Activated CD4-positive, alpha-beta memory T cell treated with anti-CD3 and anti-CD28 coated beads for 36 hours (primary cell): ENCODE data around the gene IFT81. TPM values are rescaled to one million over a fixed set of nuclear protein-coding genes. Genes with fewer than 3 reads are reported as not detected.
"Not testable (repeated sequence)": the region's sequence is repeated elsewhere in the genome, so short reads cannot be mapped to it uniquely, and the experiment has no call there.

ENCODE experiments used
- CTCF ChIA-PET: fragments of 350-600 bp; sonication (Branson Sonifier 250); formaldehyde crosslinking; loops from one replicate; lab custom pipeline; 2021; ENCODE audit warnings: antibody characterized with exemption, inconsistent platforms; lab: Charles Lee
- POLR2A ChIA-PET: fragments of 350-600 bp; sonication (Branson Sonifier 250); formaldehyde crosslinking; loops from one replicate; lab custom pipeline; 2021; ENCODE audit warnings: antibody characterized with exemption; lab: Charles Lee
- DNase-seq: peaks from one replicate; pipeline ENCODE4 v3.0.0-alpha.2; 2020
- H3K27ac Mint-ChIP-seq: one replicate; pipeline ENCODE4 v1.8.0; 2021; ENCODE audit warnings: mixed read lengths
- H3K27me3 Mint-ChIP-seq: one replicate; pipeline ENCODE4 v1.8.0; 2021; ENCODE audit warnings: mixed read lengths
- H3K36me3 Mint-ChIP-seq: one replicate; pipeline ENCODE4 v1.8.0; 2021; ENCODE audit warnings: mixed read lengths
- H3K4me1 Mint-ChIP-seq: one replicate; pipeline ENCODE4 v1.8.0; 2021; ENCODE audit warnings: low read depth, mixed read lengths
- H3K4me3 Mint-ChIP-seq: one replicate; pipeline ENCODE4 v1.8.0; 2021; ENCODE audit warnings: mild to moderate bottlenecking, mixed read lengths
- H3K9me3 Mint-ChIP-seq: one replicate; pipeline ENCODE4 v1.8.0; 2021; ENCODE audit warnings: mixed read lengths
- intact Hi-C: fragments of 100-400 bp; cut with micrococcal nuclease; formaldehyde crosslinking; loops from one replicate; pipeline ENCODE4 v1.15.1; 2023
- total RNA-seq, 2 experiments: library from RNA; stranded (reverse); gene quantifications; one replicate each; pipeline ENCODE4 v1.2.3, GENCODE V29; 2021

IFT81 gene, protein sequence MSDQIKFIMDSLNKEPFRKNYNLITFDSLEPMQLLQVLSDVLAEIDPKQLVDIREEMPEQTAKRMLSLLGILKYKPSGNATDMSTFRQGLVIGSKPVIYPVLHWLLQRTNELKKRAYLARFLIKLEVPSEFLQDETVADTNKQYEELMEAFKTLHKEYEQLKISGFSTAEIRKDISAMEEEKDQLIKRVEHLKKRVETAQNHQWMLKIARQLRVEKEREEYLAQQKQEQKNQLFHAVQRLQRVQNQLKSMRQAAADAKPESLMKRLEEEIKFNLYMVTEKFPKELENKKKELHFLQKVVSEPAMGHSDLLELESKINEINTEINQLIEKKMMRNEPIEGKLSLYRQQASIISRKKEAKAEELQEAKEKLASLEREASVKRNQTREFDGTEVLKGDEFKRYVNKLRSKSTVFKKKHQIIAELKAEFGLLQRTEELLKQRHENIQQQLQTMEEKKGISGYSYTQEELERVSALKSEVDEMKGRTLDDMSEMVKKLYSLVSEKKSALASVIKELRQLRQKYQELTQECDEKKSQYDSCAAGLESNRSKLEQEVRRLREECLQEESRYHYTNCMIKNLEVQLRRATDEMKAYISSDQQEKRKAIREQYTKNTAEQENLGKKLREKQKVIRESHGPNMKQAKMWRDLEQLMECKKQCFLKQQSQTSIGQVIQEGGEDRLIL
- 1 to 10 TPM; 2.9 to 3.4 TPM for total RNA-seq

DNA sequence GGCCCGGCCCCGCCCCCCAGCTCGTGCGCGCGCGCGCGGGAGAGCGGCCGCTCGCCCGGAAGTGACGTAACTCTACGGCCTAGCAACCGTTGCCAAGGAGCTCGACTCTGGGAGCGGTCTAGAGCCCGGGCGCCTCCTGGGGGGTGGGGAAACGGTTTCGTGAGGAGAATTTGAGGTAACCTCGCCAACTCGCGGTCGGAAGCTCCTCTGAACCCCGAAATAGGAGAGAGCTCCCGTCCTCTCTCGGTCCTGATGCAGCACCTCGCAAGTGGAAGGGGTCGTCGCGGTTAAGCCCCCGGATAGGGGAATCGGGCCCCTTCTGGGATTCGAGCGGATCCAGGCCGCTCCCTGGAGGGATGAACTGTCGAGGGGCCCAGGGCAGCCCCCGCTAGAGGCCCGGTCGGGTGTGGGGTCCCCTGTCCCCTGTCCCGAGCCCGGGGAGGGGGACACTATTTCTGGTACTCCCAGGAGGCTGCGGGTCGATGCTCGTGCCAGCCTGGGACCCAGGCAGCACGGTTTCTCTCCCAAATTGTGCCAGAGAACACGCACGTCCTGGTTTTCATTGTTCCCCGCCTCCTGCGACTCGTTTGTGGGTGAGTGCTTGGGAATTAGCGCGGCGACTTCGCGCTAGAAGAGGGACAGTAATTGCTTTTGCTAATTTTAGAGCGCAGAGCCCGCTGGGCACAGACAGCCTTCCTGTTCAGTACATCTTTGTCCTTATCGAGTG lies at the start of gene IFT81:
IFT81 (plus strand) TSS at position 89 of the 727 bp plus-strand sequence. CDS start 3,024 bp downstream, outside the sequence.
- Mint-ChIP-seq H3K27me3 (peaks cover 2% of the 10 kb centered on the region), H3K9me3 (no peaks in the 10 kb centered on the region), H3K27ac (peak within 1 kb of the TSS; percentile 42), H3K4me3 (peak within 1 kb of the TSS; percentile 87), H3K36me3 (no peaks in the 10 kb centered on the region), H3K4me1 (peaks cover 7% of the 10 kb centered on the region)
- intact Hi-C loops, result loop anchor here (1.0 kb wide), 1 partner anchor 157 kb away; the partner anchor contains the start of gene ATP2A2
- POLR2A ChIA-PET, result interaction anchor here (0.6 to 1.2 kb wide), 2 partner anchors 156 to 344 kb away, joined by 3 to 7 read pairs; partner anchors contain the start of gene GPN3
- DNase-seq, result peak; percentile 97
- CTCF ChIA-PET, result interaction anchor here (0.9 to 1.5 kb wide), 6 partner anchors 11 to 477 kb away, joined by 3 to 6 read pairs (median 3); partner anchors contain the start of gene GIT2

DNA sequence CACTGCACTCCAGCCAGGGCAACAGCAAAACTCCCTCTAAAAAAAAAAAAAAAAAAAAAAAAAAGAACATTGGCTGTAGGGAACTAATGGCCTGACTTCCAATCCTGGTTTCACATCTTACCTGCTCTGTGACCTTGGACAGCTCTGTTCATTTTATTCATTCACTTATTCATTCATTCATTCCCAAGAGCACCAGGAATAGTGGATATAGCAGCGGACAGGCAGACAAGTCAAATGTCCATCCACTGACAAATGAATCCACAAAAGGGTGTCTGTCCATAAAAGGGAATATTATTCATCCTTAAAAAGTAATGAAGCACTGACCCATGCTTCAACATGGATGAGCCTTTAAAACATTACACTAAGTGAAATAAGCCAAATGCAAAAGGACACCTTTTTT lies 48.3 kb upstream of the IFT81 start:
- intact Hi-C loops, result no loop called here
- Mint-ChIP-seq H3K4me1 (peaks cover 64% of the 10 kb centered on the region), H3K4me3 (no peak overlapping the region), H3K36me3 (peaks cover 10% of the 10 kb centered on the region), H3K27me3 (no peaks in the 10 kb centered on the region), H3K27ac (no peak overlapping the region), H3K9me3 (no peaks in the 10 kb centered on the region)
- no peak for DNase-seq
- CTCF ChIA-PET, result no interaction called here
- POLR2A ChIA-PET, result no interaction called here

DNA sequence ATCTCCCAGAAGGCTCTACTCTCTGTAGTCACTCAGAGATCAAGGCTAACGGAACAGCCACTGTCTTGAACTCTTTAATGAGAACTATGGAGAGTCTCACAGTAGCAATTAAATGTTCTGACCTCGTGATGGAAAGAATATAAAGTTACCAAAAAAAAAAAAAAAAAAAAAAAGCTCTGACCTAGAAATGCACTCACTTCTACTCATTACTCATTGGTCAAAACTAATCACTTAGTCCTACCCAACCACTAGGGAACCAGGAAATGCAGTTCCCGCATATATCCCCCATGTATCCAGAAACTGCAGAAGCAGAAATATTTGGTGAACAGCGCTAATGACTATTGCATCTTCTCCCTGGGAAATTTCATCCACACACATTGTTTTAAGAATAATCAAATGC lies 46.4 kb upstream of the IFT81 start:
- CTCF ChIA-PET, result no interaction called here
- Mint-ChIP-seq H3K27ac (peak overlapping the region; percentile 54), H3K4me1 (peaks cover 50% of the 10 kb centered on the region), H3K36me3 (no peaks in the 10 kb centered on the region), H3K27me3 (no peaks in the 10 kb centered on the region), H3K9me3 (no peaks in the 10 kb centered on the region), H3K4me3 (no peak overlapping the region)
- POLR2A ChIA-PET, result no interaction called here
- DNase-seq, result no peak
- intact Hi-C loops, result loop anchor here (2.0 kb wide), 1 partner anchor 17 kb away; no protein-coding TSS in a partner anchor

GRCh38 chr12:110079477-110080400 lies 44.4 kb upstream of the IFT81 start:
- H3K27me3 Mint-ChIP-seq, result no peaks in the 10 kb centered on the region
- no peaks in the 10 kb centered on the region for H3K9me3 Mint-ChIP-seq
- H3K4me3 Mint-ChIP-seq, result peak overlapping the region; percentile 40
- peaks cover 31% of the 10 kb centered on the region for H3K4me1 Mint-ChIP-seq
- peak overlapping the region; percentile 97 for H3K27ac Mint-ChIP-seq
- peak; percentile 85 for DNase-seq
- ChIA-PET POLR2A (interaction anchor here (0.9 to 1.7 kb wide), 5 partner anchors 20 to 389 kb away, joined by 3 to 5 read pairs (median 4); partner anchors contain the start of genes FAM216A and GPN3), CTCF (interaction anchor here (0.8 to 1.9 kb wide), 3 partner anchors 20 to 352 kb away, joined by 4 to 6 read pairs (median 5); no protein-coding TSS in a partner anchor)
- no peaks in the 10 kb centered on the region for H3K36me3 Mint-ChIP-seq
- intact Hi-C loops, result loop anchor here (1.0 to 2.0 kb wide), 4 partner anchors 19 to 39 kb away; partner anchors contain the start of gene C12orf76

- no peak for DNase-seq
- Mint-ChIP-seq H3K27me3 (no peaks in the 10 kb centered on the region), H3K4me3 (no peak overlapping the region), H3K36me3 (no peaks in the 10 kb centered on the region), H3K9me3 (no peaks in the 10 kb centered on the region), H3K27ac (peak overlapping the region; percentile 69), H3K4me1 (peaks cover 31% of the 10 kb centered on the region)
- CTCF ChIA-PET, result interaction anchor here (0.9 to 1.9 kb wide), 2 partner anchors 19 to 351 kb away, joined by 5 to 6 read pairs; no protein-coding TSS in a partner anchor
- POLR2A ChIA-PET, result interaction anchor here (0.9 to 1.7 kb wide), 4 partner anchors 21 to 388 kb away, joined by 3 to 5 read pairs (median 4); partner anchors contain the start of genes FAM216A and GPN3
- intact Hi-C loops, result no loop called here
Measured at GRCh38 chr12:110080410-110080809, 43.7 kb upstream of the IFT81 start.

GRCh38 chr12:110084314-110085015 lies 39.7 kb upstream of the IFT81 start:
- intact Hi-C loops, result no loop called here
- POLR2A ChIA-PET, result no interaction called here

DNA sequence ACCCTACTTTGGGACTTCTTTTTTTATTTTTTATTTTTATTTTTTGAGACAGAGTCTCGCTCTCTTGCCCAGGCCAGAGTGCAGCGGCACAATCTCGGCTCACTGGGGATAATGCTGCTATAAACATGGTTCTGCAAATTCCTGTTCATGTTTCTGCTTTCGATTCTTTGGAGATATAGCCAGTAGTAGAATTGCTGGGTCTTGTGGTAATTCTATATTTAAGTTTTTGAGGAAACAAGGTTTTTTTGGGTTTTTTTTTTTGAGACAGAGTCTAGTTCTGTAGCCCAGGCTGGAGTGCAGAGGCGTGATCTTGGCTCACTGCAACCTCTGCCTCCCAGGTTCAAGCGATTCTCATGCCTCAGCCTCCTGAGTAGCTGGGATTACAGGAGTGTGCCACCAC lies 35.9 kb upstream of the IFT81 start:
- H3K27ac Mint-ChIP-seq, DNase-seq, H3K36me3 Mint-ChIP-seq, POLR2A ChIA-PET, H3K4me3 Mint-ChIP-seq, H3K27me3 Mint-ChIP-seq, H3K9me3 Mint-ChIP-seq, H3K4me1 Mint-ChIP-seq, intact Hi-C loops: not testable (repeated sequence)
- CTCF ChIA-PET, result interaction anchor here (1.2 kb wide), 1 partner anchor 12 kb away, joined by 3 read pairs; no protein-coding TSS in a partner anchor

More at GRCh38 chr12:110084314-110085015, 39.7 kb upstream of the IFT81 start:
- Mint-ChIP-seq H3K9me3 (no peaks in the 10 kb centered on the region), H3K27me3 (peaks cover 2% of the 10 kb centered on the region), H3K36me3 (no peaks in the 10 kb centered on the region), H3K4me3 (no peak overlapping the region), H3K4me1 (peaks cover 12% of the 10 kb centered on the region), H3K27ac (no peak overlapping the region)
- CTCF ChIA-PET, result interaction anchor here (1.3 kb wide), 1 partner anchor 15 kb away, joined by 3 read pairs; no protein-coding TSS in a partner anchor
- DNase-seq, result no peak

DNA sequence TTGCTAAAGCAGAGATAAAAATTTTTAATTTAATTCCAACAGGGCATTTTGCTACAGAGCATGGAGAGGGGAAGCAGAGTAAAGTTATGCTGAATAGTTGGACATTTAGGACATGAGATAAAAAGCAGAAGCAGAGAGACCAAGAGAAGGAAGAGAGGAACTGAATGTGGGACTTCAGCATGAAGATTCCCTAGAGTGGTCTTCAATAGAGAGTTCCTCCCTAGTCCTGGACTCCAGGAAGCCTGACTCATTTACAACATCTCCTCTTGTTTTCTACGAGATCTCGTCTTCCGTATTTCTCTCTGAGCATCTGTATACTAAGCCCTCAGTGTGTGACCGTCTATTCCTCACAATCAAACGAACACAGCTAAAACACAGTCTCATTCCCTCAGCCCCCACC lies 35.2 kb upstream of the IFT81 start:
- H3K27ac Mint-ChIP-seq, result no peak overlapping the region
- CTCF ChIA-PET, result interaction anchor here (2.5 kb wide), 1 partner anchor 11 kb away, joined by 9 read pairs; no protein-coding TSS in a partner anchor
- H3K9me3 Mint-ChIP-seq, result no peaks in the 10 kb centered on the region
- intact Hi-C loops, result no loop called here
- H3K4me3 Mint-ChIP-seq, result no peak overlapping the region
- H3K4me1 Mint-ChIP-seq, result no peaks in the 10 kb centered on the region
- POLR2A ChIA-PET, result no interaction called here
- DNase-seq, result no peak
- H3K27me3 Mint-ChIP-seq, result peaks cover 8% of the 10 kb centered on the region
- no peaks in the 10 kb centered on the region for H3K36me3 Mint-ChIP-seq

GRCh38 chr12:110090266-110091135 lies 33.7 kb upstream of the IFT81 start:
- H3K27me3 Mint-ChIP-seq, result peaks cover 12% of the 10 kb centered on the region
- no peak for DNase-seq
- intact Hi-C loops, result no loop called here
- H3K27ac Mint-ChIP-seq, result no peak overlapping the region
- CTCF ChIA-PET, result interaction anchor here (2.5 kb wide), 1 partner anchor 10 kb away, joined by 9 read pairs; no protein-coding TSS in a partner anchor
- no peaks in the 10 kb centered on the region for H3K4me1 Mint-ChIP-seq
- H3K9me3 Mint-ChIP-seq, result no peaks in the 10 kb centered on the region
- no peak overlapping the region for H3K4me3 Mint-ChIP-seq
- POLR2A ChIA-PET, result no interaction called here
- no peaks in the 10 kb centered on the region for H3K36me3 Mint-ChIP-seq
